ENCODE results near the gene CYBA. TPM values are rescaled to one million over a fixed set of nuclear protein-coding genes. Genes with fewer than 3 reads are reported as not detected.

The CYBA gene
- total RNA-seq, 3 donors from 2014 or later, result 150 to 316 (median 184) TPM

DNA sequence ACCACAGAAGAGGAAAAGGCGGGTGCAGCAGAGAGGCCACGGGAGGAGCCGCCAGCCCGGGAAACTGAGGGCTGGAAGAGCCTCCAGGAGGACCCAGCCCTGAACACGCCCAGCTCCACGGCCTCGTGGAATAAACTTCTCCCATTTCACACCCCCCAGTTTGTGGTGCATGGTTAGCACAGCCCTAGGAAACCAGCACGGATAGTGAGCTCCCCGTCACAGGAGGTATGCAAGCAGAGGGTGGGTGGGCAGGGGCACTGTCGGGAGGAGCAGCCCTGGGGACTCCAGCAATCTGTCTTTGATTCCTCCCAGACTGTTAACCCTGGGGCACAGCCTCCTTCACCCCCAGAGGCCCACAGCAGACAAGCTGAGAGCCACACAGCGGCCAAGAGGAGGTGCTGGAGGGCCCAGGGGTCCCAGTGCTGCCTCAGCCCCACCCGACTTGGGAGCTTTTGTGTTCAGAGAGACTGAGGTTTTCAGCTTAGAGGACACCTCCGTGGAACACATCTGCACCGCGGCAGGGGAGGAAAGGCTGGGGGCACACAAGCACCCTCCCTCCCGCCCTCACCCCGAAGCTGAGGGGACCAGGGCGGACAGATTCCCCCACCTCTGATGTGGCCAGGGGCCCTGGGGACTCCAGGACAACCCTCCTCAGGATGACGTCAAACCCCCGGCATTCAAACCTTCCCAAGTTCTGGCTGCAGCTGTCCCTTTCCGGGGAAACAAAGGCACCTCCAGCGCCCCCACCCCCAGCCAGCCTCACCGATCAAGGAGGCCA, 14.2 kb downstream of the CYBA start:
- H3K36me3 ChIP-seq (ENCODE audit: low read depth), result no peaks in the 10 kb centered on the region
- DNase-seq (peak in 1 of 3 donors; percentile 40), ATAC-seq (no peak)
- H3K4me3 ChIP-seq, result no peak overlapping the region
- intact Hi-C loops (cut with DNase I, micrococcal nuclease), result no loop called here
- peaks cover 23% of the 10 kb centered on the region for H3K4me1 ChIP-seq (ENCODE audit: low read depth)
- no peaks in the 10 kb centered on the region for H3K9me3 ChIP-seq
- no peak for TF ChIP-seq CTCF (IDR thresholded peaks at IDR 0.05)

GRCh38 chr16:88635671-88636319, 15.1 kb downstream of the CYBA start:
- Histone ChIP-seq H3K4me1 (ENCODE audit: low read depth) (peaks cover 23% of the 10 kb centered on the region), H3K9me3 (no peaks in the 10 kb centered on the region)

DNA sequence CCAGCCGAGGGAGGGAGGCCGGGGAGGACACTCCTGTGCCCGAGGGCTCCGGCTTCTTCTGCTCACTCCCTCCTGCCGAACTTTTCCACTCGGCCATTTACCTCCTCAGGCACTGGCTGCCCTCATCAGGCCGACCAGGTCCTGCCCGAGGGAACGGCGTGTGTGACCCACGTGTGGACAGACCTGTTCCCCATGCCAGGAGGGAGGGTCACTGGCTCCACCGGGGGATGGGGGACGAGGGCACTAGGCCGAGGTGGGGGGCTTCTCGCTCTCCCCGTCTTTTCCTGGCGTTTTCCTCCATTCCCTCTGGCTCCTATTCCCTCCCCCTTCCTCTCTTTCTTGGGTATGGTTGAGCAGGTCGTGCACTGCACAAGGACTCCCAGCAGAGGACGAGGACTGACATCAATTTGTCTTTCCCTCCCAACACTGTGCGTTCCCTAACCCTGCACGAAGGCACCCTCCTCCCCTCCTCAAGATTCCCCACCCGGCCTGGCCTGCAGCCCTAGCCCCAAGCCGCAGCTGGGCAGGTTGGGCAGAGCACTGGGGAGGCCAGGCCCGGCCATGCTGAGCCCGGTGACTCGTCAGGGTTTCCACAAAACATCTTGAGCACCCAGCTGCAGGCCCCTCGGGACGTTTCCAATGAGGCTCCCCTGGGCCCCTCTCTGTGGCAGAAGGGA, 15.7 kb downstream of the CYBA start:
- Histone ChIP-seq H3K9me3 (no peaks in the 10 kb centered on the region), H3K4me3 (no peak overlapping the region), H3K4me1 (ENCODE audit: low read depth) (peaks cover 23% of the 10 kb centered on the region), H3K36me3 (ENCODE audit: low read depth) (no peaks in the 10 kb centered on the region)
- TF ChIP-seq CTCF (IDR thresholded peaks at IDR 0.05), result no peak
- intact Hi-C loops (cut with DNase I, micrococcal nuclease), result no loop called here
- DNase-seq (peak in 1 of 3 donors; percentile 37), ATAC-seq (no peak)

More at GRCh38 chr16:88635671-88636319, 15.1 kb downstream of the CYBA start:
- H3K36me3 ChIP-seq (ENCODE audit: low read depth), result no peaks in the 10 kb centered on the region
- intact Hi-C loops (cut with DNase I, micrococcal nuclease), result no loop called here
- H3K4me3 ChIP-seq, result no peak overlapping the region
- TF ChIP-seq CTCF (IDR thresholded peaks at IDR 0.05), result no peak
- ATAC-seq (no peak), DNase-seq (peak in 1 of 3 donors; percentile 29)

DNA sequence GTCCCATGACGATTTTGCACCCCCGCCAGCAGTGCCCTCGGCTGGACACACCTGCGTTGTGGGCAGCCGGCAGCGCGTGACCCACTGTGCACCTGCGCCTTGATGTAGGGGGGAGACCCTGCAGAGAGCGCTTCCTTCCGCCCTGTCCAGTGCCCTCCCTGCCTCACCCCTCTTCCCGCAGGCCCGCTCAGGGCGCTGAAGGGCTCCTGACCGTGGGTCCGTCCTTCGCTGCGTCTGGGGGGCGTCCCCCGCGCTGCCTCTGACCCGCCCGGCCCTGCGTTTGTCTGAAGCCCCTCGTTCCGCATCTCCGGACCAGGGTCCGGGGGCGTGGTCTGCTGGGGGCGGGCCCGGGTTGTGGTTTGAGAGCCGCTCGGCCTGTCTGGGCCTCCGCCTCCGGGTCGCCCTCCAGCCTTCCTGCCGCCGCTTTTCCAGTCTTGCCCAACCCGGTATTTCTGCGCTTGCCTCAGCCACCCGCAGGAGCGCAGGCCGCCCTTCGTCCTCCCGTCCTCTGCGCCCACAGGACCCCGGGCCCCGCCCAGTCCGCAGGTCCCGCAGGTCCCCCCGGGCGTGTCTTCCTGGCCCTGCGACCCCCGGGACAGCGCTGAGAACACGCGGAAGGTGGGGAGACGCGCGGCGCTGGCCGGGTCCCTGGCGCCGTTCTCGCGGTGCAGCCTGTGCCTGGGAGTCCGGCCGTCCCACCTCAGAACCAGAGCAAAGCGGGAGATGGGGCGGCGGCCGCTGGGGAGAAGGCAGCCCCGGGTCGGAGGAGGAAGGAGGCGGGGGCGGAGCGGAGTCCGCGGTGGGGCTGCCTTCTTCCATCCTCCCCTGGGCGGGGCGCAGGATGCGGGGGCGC, 16.5 kb downstream of the CYBA start:
- Histone ChIP-seq H3K36me3 (ENCODE audit: low read depth) (no peaks in the 10 kb centered on the region), H3K4me1 (ENCODE audit: low read depth) (peaks cover 23% of the 10 kb centered on the region), H3K4me3 (no peak overlapping the region), H3K9me3 (no peaks in the 10 kb centered on the region)
- peak; percentile 55 for ATAC-seq
- DNase-seq, result peak; percentile 54 to 88 (median 75)
- TF ChIP-seq CTCF (IDR thresholded peaks at IDR 0.05), result no peak
- intact Hi-C loops (cut with DNase I, micrococcal nuclease), result no loop called here

GRCh38 chr16:88633684-88634140, 17.1 kb downstream of the CYBA start:
- Histone ChIP-seq H3K36me3 (ENCODE audit: low read depth) (no peaks in the 10 kb centered on the region), H3K4me3 (no peak overlapping the region), H3K9me3 (no peaks in the 10 kb centered on the region), H3K4me1 (ENCODE audit: low read depth) (peaks cover 18% of the 10 kb centered on the region)
- peak; percentile 21 for TF ChIP-seq CTCF (IDR thresholded peaks at IDR 0.05)
- DNase-seq, result peak; percentile 64 to 83 (median 65)
- peak; percentile 69 for ATAC-seq
- intact Hi-C loops (cut with DNase I, micrococcal nuclease), result no loop called here
